CD1c-positive myeloid dendritic cell (primary cell): ENCODE results near the gene IFT80.
"Not testable (repeated sequence)": the region's sequence is repeated elsewhere in the genome, so short reads cannot be mapped to it uniquely, and the experiment has no call there.

Source experiments
- DNase-seq: peaks from one replicate; pipeline ENCODE4 v3.0.0-alpha.2; 2016; ENCODE audit errors: extremely low spot score

IFT80 gene

GRCh38 chr3:160365869-160366522, 33.0 kb downstream of the IFT80 start:
- no peak for DNase-seq

GRCh38 chr3:160362896-160363295, 36.1 kb downstream of the IFT80 start:
- DNase-seq, result not testable (repeated sequence)

- DNase-seq, result no peak
Observed at GRCh38 chr3:160355826-160356225, 43.2 kb downstream of the IFT80 start.

GRCh38 chr3:160346511-160346910, 52.5 kb downstream of the IFT80 start:
- DNase-seq, result no peak

GRCh38 chr3:160343132-160343531, 55.9 kb downstream of the IFT80 start:
- peak; percentile 27 for DNase-seq

GRCh38 chr3:160340351-160340750, 58.7 kb downstream of the IFT80 start:
- DNase-seq, result no peak

- no peak for DNase-seq
Observed at GRCh38 chr3:160331127-160331937, 67.7 kb downstream of the IFT80 start.

- DNase-seq, result no peak
Observed at GRCh38 chr3:160330690-160331089, 68.3 kb downstream of the IFT80 start.

- no peak for DNase-seq
Observed at GRCh38 chr3:160330109-160330508, 68.9 kb downstream of the IFT80 start.

- DNase-seq, result not testable (repeated sequence)
Observed at GRCh38 chr3:160326286-160326685, 72.7 kb downstream of the IFT80 start.

- not testable (repeated sequence) for DNase-seq
Observed at GRCh38 chr3:160321821-160322220, 77.2 kb downstream of the IFT80 start.

- DNase-seq, result no peak
Observed at GRCh38 chr3:160319322-160319721, 79.7 kb downstream of the IFT80 start.

- DNase-seq, result no peak
Observed at GRCh38 chr3:160314995-160315394, 84.0 kb downstream of the IFT80 start.

- no peak for DNase-seq
Observed at GRCh38 chr3:160312014-160312624, 86.9 kb downstream of the IFT80 start.

- DNase-seq, result no peak
Observed at GRCh38 chr3:160302806-160303205, 96.2 kb downstream of the IFT80 start.

GRCh38 chr3:160296591-160296990, 102.4 kb downstream of the IFT80 start:
- no peak for DNase-seq

GRCh38 chr3:160291909-160292299, 107.1 kb downstream of the IFT80 start:
- DNase-seq, result no peak

GRCh38 chr3:160291290-160291908, 107.6 kb downstream of the IFT80 start:
- no peak for DNase-seq

- DNase-seq, result no peak
Observed at GRCh38 chr3:160287666-160288065, 111.4 kb downstream of the IFT80 start.

- DNase-seq, result no peak
Observed at GRCh38 chr3:160286231-160286630, 112.8 kb downstream of the IFT80 start.

- no peak for DNase-seq
Observed at GRCh38 chr3:160280836-160281235, 118.2 kb downstream of the IFT80 start.

- DNase-seq, result no peak
Observed at GRCh38 chr3:160279657-160280056, 119.4 kb downstream of the IFT80 start.
